K562 (cell line): Measurements from ENCODE around the gene EFNA2. TPM values are rescaled to one million over a fixed set of nuclear protein-coding genes. Genes with fewer than 3 reads are reported as not detected.
A peak's percentile ranks its signal among the peaks of the same experiment; 100 is the strongest.

Experiments
- CC2D1A ChIP-seq: fragments of 450-650 bp; IDR thresholded peaks from 2 replicates; pipeline ENCODE4 v1.6.1; 2017; ENCODE audit warnings: mild to moderate bottlenecking
- DNMT1 ChIP-seq: fragments of 450-650 bp; IDR thresholded peaks from 2 replicates; pipeline ENCODE4 v1.6.1; 2016; ENCODE audit warnings: antibody characterized with exemption, mild to moderate bottlenecking
- IRF1 ChIP-seq: sonication (generic); formaldehyde crosslinking; IDR thresholded peaks from 2 replicates; pipeline ENCODE4 v1.8.0; 2022; ENCODE audit warnings: missing genetic modification reagents, mild to moderate bottlenecking, borderline replicate concordance
- MXD1 ChIP-seq: fragments of 250-450 bp; sonication (Bioruptor Pico); IDR thresholded peaks from 2 replicates; pipeline ENCODE4 v1.8.0; 2021; ENCODE audit warnings: borderline replicate concordance, mild to moderate bottlenecking, moderate library complexity; ENCODE audit not compliant: poor library complexity, severe bottlenecking
- NRF1 ChIP-seq, 2 experiments: fragments of 450-650 bp; IDR thresholded peaks in 1 of 2; conservative IDR thresholded peaks in 1 of 2; 2 replicates each; pipeline ENCODE4 v1.6.1; 2014; ENCODE audit warnings: mild to moderate bottlenecking in 2 of 2
- PATZ1 ChIP-seq: fragments of 250-450 bp; sonication (Bioruptor Pico); IDR thresholded peaks from 2 replicates; pipeline ENCODE4 v1.5.0; 2020; ENCODE audit warnings: mild to moderate bottlenecking, borderline replicate concordance
- PBX2 ChIP-seq, 2 experiments: IDR thresholded peaks in 1 of 2; conservative IDR thresholded peaks in 1 of 2; 2 replicates each; pipeline ENCODE4 v1.6.1; 2016; ENCODE audit warnings: low read depth in 2 of 2, mild to moderate bottlenecking in 1 of 2, missing compliant biosample characterization in 1 of 2, missing genetic modification characterization in 1 of 2, moderate library complexity in 1 of 2
- POLR2G ChIP-seq: fragments of 200-400 bp; formaldehyde crosslinking; IDR thresholded peaks from 2 replicates; pipeline ENCODE4 v1.6.1; 2017; ENCODE audit warnings: low read depth, mild to moderate bottlenecking, antibody characterized with exemption, low read length, moderate library complexity
- POLR3G ChIP-seq: IDR thresholded peaks from 2 replicates; pipeline ENCODE4 v1.6.1; 2011; ENCODE audit not compliant: insufficient read length, insufficient replicate concordance; ENCODE audit errors: extremely low read depth
- SNRNP70 ChIP-seq: fragments of 200-400 bp; formaldehyde crosslinking; optimal IDR thresholded peaks from 2 replicates; pipeline ENCODE3; 2017; ENCODE audit warnings: low read depth, low read length
- TAL1 ChIP-seq: fragments of 450-650 bp; IDR thresholded peaks from 2 replicates; pipeline ENCODE4 v1.6.1; 2016; ENCODE audit warnings: mild to moderate bottlenecking
- ZNF140 ChIP-seq: fragments of 250-450 bp; sonication (Bioruptor Pico); IDR thresholded peaks from 2 replicates; pipeline ENCODE4 v1.8.0; 2021; ENCODE audit warnings: moderate library complexity, mild to moderate bottlenecking, inconsistent platforms
- ZNF3 ChIP-seq: fragments of 250-450 bp; sonication (Bioruptor Pico); IDR thresholded peaks from 2 replicates; pipeline ENCODE4 v1.5.0; 2021; ENCODE audit warnings: mild to moderate bottlenecking, moderate library complexity
- ZNF316 ChIP-seq: fragments of 450-650 bp; IDR thresholded peaks from 2 replicates; pipeline ENCODE4 v1.6.1; 2016
- ZNF778 ChIP-seq: fragments of 450-650 bp; formaldehyde crosslinking; IDR thresholded peaks from 2 replicates; pipeline ENCODE4 v1.4.0; 2020; ENCODE audit warnings: mild to moderate bottlenecking, moderate library complexity
- polyA plus RNA-seq, 8 experiments: library from polyadenylated mRNA; depleted of rRNA in 4 of 8; stranded (reverse) in 5 of 8; unstranded in 3 of 8; fragments of >200 nt; fragmentation: Nextera tagmentation in 2 of 8; fragmentation: Illumina TruSeq in 1 of 8; extraction: Ambion mirVana in 2 of 8; extraction: Trizol in 1 of 8; gene quantifications; 2 replicates each; pipeline versions ENCODE4 v1.2.1 to v1.2.3, GENCODE V29; 2011 to 2014; ENCODE audit warnings: inconsistent platforms in 1 of 8, missing spikeins in 1 of 8
- total RNA-seq, 7 experiments: library from RNA; depleted of rRNA in 6 of 7; stranded (reverse); fragments of >200 nt in 6 of 7; fragmentation: Illumina TruSeq in 2 of 7; extraction: Trizol in 2 of 7; gene quantifications; 2 replicates each; pipeline versions ENCODE4 v1.2.1 to v1.2.3, GENCODE V29; 2011 to 2021; ENCODE audit warnings: low replicate concordance in 1 of 7
- TF ChIP-seq, protein P1 (sequence below), 2 experiments: fragments of 450-650 bp; conservative IDR thresholded peaks; 2 replicates each; pipeline ENCODE4 v1.6.1; 2017; ENCODE audit warnings: mild to moderate bottlenecking in 2 of 2, moderate library complexity in 2 of 2
- TF ChIP-seq, protein P2 (sequence below): fragments of 450-650 bp; IDR thresholded peaks from one replicate; pipeline ENCODE4 v1.6.1; 2018; ENCODE audit warnings: mild to moderate bottlenecking, moderate library complexity; ENCODE audit not compliant: partially characterized antibody

The EFNA2 gene
- total and polyA plus RNA-seq, 9 of the 15 experiments (the other 6 are each of a cell fraction or from before 2014, with no cell fraction given): 0.11 to 0.44 (median 0.15) TPM; not detected in 6

DNA sequence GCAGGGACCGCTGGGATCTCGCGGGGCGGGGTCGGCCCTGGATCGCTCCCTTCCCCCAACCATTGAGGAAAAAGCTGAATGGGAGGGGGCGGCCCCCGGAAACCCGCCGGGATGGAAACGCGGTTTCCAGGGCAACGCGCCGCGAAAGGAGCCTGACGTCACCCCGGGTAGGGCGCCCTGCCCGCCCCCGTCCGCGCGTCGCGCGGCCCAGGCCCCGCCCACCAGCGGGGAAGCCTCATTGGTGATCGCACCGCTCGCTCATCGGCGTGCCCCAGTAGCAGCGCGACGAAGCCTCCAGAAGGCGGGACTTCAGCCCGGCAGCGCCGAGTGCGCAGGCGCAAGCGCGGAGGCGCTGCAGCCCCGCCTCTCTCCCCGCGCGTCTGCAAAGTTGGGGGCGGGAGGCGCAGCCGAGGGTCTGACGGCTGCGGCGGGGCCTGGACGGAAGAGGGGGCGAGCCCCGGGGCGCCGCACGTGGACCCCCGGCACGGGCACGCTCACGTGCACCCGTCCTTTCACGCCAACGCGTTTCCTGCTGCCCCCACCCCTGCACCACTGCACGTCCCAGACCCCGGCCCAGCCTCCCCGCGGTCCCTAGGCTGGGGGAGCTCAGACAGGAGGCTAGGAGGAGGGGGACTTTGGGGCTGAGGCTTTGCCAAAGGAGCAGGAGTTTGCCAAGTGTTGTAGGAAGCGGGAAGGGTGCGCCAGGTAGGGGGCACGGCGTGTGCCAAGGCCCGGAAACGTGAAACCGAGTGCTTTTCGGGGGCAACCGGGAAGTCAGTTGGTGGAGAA, 24.7 kb upstream of the EFNA2 start (continued):
- TF ChIP-seq IRF1 (CRISPR knock-in tag) (0 out of 2 replicates have a peak, but pooled peaks have one; percentile 30), MXD1 (CRISPR knock-in tag) (no peak), PBX2 (CRISPR knock-in tag; IDR thresholded peaks at IDR 0.05; ENCODE audit: low read depth) (peak; percentile 93), PBX2 (tag; conservative IDR thresholded peaks at IDR 0.05; ENCODE audit: low read depth) (peak; percentile 76), PATZ1 (CRISPR knock-in tag) (no peak), ZNF140 (CRISPR knock-in tag) (no peak), TAL1 (no peak), ZNF3 (no peak), SNRNP70 (no peak), CC2D1A (no peak), POLR3G (no peak), ZNF778 (CRISPR knock-in tag) (no peak), DNMT1 (no peak), NRF1 (conservative IDR thresholded peaks at IDR 0.05 in 1 of 2, IDR thresholded peaks at IDR 0.05 in 1 of 2) (peak; percentile 95 to 96), ZNF316 (no peak), POLR2G (no peak)
- TF ChIP-seq, protein P1, sequence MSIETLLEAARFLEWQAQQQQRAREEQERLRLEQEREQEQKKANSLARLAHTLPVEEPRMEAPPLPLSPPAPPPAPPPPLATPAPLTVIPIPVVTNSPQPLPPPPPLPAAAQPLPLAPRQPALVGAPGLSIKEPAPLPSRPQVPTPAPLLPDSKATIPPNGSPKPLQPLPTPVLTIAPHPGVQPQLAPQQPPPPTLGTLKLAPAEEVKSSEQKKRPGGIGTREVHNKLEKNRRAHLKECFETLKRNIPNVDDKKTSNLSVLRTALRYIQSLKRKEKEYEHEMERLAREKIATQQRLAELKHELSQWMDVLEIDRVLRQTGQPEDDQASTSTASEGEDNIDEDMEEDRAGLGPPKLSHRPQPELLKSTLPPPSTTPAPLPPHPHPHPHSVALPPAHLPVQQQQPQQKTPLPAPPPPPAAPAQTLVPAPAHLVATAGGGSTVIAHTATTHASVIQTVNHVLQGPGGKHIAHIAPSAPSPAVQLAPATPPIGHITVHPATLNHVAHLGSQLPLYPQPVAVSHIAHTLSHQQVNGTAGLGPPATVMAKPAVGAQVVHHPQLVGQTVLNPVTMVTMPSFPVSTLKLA (conservative IDR thresholded peaks at IDR 0.05): peak; percentile 30 to 69; a peak in 3 of 4 replicates
- TF ChIP-seq, protein P2, sequence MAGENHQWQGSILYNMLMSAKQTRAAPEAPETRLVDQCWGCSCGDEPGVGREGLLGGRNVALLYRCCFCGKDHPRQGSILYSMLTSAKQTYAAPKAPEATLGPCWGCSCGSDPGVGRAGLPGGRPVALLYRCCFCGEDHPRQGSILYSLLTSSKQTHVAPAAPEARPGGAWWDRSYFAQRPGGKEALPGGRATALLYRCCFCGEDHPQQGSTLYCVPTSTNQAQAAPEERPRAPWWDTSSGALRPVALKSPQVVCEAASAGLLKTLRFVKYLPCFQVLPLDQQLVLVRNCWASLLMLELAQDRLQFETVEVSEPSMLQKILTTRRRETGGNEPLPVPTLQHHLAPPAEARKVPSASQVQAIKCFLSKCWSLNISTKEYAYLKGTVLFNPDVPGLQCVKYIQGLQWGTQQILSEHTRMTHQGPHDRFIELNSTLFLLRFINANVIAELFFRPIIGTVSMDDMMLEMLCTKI: no peak
